GM12892 (cell line): ENCODE measurements around the gene TRAF7.

Experiments
- DNase-seq: peaks from one replicate; pipeline ENCODE4 v3.0.0; 2011; ENCODE audit not compliant: insufficient read length
- FAIRE-seq: peaks from 2 replicates; lab custom pipeline; 2011; peaks lifted over from hg19 to GRCh38; lab: Jason Lieb, UNC
- POLR2A ChIP-seq: IDR thresholded peaks from 2 replicates; pipeline ENCODE4 v1.6.1; 2011; ENCODE audit warnings: low read depth, low read length, control low read depth
- POLR2AphosphoS5 ChIP-seq: IDR thresholded peaks from 2 replicates; pipeline ENCODE4 v1.6.1; 2011; ENCODE audit warnings: low read depth, low read length, control low read depth
- TAF1 ChIP-seq: IDR thresholded peaks from 2 replicates; pipeline ENCODE4 v1.6.1; 2011; ENCODE audit warnings: low read depth, mild to moderate bottlenecking, control low read depth, low read length, borderline replicate concordance

Gene TRAF7

GRCh38 chr16:2172688-2173335 is 17.2 kb downstream of the TRAF7 start:
- TF ChIP-seq POLR2AphosphoS5 (no peak), TAF1 (no peak), POLR2A (no peak)
- DNase-seq (no peak), FAIRE-seq (no peak)

- no peak for TF ChIP-seq TAF1
- no peak for TF ChIP-seq POLR2AphosphoS5
- TF ChIP-seq POLR2A, result no peak
- no peak for FAIRE-seq
Observed at GRCh38 chr16:2173366-2173765, 17.8 kb downstream of the TRAF7 start.

DNA sequence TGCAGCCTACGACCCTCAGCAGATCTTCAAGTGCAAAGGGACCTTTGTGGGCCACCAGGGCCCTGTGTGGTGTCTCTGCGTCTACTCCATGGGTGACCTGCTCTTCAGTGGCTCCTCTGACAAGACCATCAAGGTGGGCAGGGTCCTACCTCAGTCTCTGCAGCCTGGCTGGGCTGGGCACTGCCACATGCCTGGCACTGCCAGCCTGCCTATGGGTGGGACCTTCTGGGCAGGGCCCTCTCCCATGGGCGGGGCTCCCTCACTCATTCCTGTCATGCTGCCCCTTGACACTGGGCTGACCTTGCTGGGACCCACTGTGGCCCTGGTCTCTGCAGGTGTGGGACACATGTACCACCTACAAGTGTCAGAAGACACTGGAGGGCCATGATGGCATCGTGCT is 18.3 kb downstream of the TRAF7 start:
- DNase-seq (no peak), FAIRE-seq (no peak)
- TF ChIP-seq TAF1, result no peak
- no peak for TF ChIP-seq POLR2AphosphoS5

More at GRCh38 chr16:2173366-2173765, 17.8 kb downstream of the TRAF7 start:
- no peak for DNase-seq

- DNase-seq (no peak), FAIRE-seq (no peak)
- TF ChIP-seq POLR2AphosphoS5 (no peak), TAF1 (no peak), POLR2A (no peak)
Observed at GRCh38 chr16:2174396-2175131, 19.0 kb downstream of the TRAF7 start.

DNA sequence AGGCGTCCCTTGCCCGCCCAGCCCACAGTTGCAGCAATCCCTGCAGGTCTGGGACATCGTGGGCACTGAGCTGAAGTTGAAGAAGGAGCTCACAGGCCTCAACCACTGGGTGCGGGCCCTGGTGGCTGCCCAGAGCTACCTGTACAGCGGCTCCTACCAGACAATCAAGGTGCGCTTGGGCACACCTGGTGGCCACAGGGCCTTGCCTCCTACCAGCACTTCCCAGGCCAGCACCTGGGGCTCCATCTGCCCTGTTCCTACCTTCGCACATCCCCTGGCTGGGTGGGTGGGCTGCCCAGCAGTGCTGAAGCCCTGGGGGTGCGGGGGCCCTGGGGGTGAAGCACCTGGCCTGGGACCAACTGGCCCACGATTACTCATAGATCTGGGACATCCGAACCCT is 19.9 kb downstream of the TRAF7 start:
- FAIRE-seq, result no peak
- no peak for TF ChIP-seq TAF1
- no peak for TF ChIP-seq POLR2A
- no peak for TF ChIP-seq POLR2AphosphoS5

DNA sequence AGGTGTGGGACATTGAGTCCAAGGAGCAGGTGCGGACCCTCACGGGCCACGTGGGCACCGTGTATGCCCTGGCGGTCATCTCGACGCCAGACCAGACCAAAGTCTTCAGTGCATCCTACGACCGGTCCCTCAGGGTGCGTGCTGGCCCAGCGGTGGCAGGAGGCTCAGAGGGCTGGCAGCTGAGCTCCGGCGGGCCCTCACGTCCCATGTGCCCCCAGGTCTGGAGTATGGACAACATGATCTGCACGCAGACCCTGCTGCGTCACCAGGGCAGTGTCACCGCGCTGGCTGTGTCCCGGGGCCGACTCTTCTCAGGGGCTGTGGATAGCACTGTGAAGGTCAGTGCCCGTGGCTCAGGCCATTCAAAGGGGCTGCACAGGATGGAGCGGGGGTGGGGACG is 20.5 kb downstream of the TRAF7 start:
- TF ChIP-seq POLR2A, result no peak
- TF ChIP-seq POLR2AphosphoS5, result no peak
- TF ChIP-seq TAF1, result no peak
- FAIRE-seq, result no peak

More for the DNA sequence above, 19.9 kb downstream of the TRAF7 start:
- no peak for DNase-seq

GRCh38 chr16:2177101-2177500 is 21.5 kb downstream of the TRAF7 start:
- DNase-seq (no peak), FAIRE-seq (no peak)
- TF ChIP-seq POLR2A (no peak), TAF1 (no peak), POLR2AphosphoS5 (no peak)

More for the DNA sequence above, 20.5 kb downstream of the TRAF7 start:
- no peak for DNase-seq

- DNase-seq (no peak), FAIRE-seq (no peak)
- TF ChIP-seq POLR2A, result no peak
- no peak for TF ChIP-seq POLR2AphosphoS5
- TF ChIP-seq TAF1, result no peak
Observed at GRCh38 chr16:2177561-2177960, 22.0 kb downstream of the TRAF7 start.

DNA sequence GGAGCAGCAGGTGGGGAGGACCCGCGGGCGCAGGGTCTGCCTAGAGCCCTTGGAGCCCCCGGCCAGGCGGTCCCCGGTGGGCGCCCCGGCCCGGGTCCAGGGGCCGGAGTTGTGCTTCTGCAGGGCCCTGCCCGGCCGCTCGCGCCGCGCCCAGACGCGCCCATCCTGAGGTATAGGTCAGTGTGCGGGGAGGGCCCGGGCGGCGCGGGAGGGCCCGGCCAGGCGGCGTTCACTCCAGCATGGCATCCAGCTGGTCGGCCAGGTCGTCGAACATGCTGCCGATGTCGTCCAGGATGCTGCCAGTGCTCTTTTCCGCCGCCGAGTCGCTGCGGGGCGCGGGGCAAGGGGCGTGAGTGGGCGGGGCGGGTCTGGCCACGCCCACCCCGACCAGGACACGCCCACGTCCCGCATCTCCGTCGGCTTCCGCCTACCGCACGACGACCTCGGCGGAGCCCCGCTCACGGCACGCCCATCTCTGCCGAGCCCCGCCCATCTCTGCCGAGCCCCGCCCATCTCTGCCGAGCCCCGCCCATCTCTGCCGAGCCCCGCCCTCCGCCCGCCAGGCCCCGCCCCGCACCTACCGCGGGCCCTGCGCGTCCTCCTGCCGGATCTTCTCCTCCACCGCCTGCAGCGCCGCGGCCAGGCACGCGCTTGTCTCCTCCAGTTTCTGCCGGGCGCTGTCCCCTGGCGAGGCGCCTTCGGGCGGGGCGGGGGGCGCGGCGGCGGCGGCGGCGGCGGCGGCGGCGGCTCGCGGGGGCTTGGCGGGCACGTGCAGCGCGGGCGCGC is 22.9 kb downstream of the TRAF7 start:
- no peak for FAIRE-seq
- TF ChIP-seq POLR2AphosphoS5, result no peak
- TF ChIP-seq TAF1, result no peak
- no peak for TF ChIP-seq POLR2A
- no peak for DNase-seq

- TF ChIP-seq TAF1, result no peak
- no peak for TF ChIP-seq POLR2AphosphoS5
- TF ChIP-seq POLR2A, result no peak
- DNase-seq (no peak), FAIRE-seq (no peak)
Observed at GRCh38 chr16:2179107-2179501, 23.5 kb downstream of the TRAF7 start.

- TF ChIP-seq TAF1, result no peak
- no peak for TF ChIP-seq POLR2AphosphoS5
- no peak for TF ChIP-seq POLR2A
- FAIRE-seq (no peak), DNase-seq (no peak)
Observed at GRCh38 chr16:2179576-2179975, 24.0 kb downstream of the TRAF7 start.
